ENCODE data around the gene RPSA.
"Not testable (repeated sequence)": the region's sequence is repeated elsewhere in the genome, so short reads cannot be mapped to it uniquely, and the experiment has no call there.

RPSA gene

DNA sequence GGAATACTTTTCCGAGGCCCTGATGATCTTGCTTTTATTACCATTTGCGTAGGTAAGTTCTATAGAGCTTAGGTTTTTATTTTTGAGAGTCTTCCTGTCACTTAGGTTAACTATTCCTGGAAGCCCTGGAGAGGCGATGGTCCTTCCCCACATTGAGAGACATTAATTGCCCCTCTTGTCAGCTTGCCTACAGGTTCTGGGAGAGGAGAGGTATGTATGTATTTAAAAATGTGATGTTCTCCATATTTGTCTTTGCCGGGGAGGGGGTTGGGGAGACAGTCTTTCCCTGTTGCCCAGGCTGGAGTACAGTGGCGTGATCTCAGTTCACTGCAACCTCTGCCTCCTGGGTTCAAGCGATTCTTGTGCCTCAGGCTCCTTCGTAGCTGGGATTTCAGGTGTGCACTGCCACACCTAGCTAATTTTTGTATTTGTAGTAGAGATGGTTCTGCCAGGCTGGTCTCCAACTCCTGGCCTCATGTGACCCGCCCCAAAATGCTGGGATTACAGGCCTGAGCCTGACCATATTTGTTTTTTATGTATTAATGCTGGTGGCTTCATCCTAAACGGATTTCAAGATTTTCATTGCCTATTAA, 6.2 kb downstream of the RPSA start:
- no peaks in the 10 kb centered on the region for H3K9me2 ChIP-seq (replicated peaks; ENCODE audit: low read depth, low read length)
- H2AFZ ChIP-seq (ENCODE audit: low read length) = no peak overlapping the region
- H3K4me1 ChIP-seq (ENCODE audit: insufficient read depth, low read length, poor library complexity, severe bottlenecking) = peaks cover 32% of the 10 kb centered on the region
- no peak overlapping the region for H3K9ac ChIP-seq (ENCODE audit: low read depth, low read length, poor library complexity, severe bottlenecking)
- H3K27me3 ChIP-seq (ENCODE audit: insufficient read depth, low read length, poor library complexity, severe bottlenecking) = no peaks in the 10 kb centered on the region
- no peaks in the 10 kb centered on the region for H3K9me3 ChIP-seq (ENCODE audit: insufficient read depth, low read depth, low read length)
- H3K4me2 ChIP-seq (ENCODE audit: low read depth, low read length, poor library complexity, severe bottlenecking) = no peak overlapping the region
- peaks cover 52% of the 10 kb centered on the region for H3K79me2 ChIP-seq (ENCODE audit: insufficient read depth, low read length)
- TF ChIP-seq, protein P1, sequence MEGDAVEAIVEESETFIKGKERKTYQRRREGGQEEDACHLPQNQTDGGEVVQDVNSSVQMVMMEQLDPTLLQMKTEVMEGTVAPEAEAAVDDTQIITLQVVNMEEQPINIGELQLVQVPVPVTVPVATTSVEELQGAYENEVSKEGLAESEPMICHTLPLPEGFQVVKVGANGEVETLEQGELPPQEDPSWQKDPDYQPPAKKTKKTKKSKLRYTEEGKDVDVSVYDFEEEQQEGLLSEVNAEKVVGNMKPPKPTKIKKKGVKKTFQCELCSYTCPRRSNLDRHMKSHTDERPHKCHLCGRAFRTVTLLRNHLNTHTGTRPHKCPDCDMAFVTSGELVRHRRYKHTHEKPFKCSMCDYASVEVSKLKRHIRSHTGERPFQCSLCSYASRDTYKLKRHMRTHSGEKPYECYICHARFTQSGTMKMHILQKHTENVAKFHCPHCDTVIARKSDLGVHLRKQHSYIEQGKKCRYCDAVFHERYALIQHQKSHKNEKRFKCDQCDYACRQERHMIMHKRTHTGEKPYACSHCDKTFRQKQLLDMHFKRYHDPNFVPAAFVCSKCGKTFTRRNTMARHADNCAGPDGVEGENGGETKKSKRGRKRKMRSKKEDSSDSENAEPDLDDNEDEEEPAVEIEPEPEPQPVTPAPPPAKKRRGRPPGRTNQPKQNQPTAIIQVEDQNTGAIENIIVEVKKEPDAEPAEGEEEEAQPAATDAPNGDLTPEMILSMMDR (conservative IDR thresholded peaks at IDR 0.05; ENCODE audit: low read length) = no peak
- no peak for TF ChIP-seq EZH2phosphoT487 (IDR thresholded peaks at IDR 0.05; ENCODE audit: borderline replicate concordance)
- peaks cover 64% of the 10 kb centered on the region for H3K36me3 ChIP-seq (ENCODE audit: insufficient read depth, low read length)
- H3F3A ChIP-seq (ENCODE audit: low read depth) = peaks cover 17% of the 10 kb centered on the region; the same call in 1 of the 2 replicates
- H3K4me3 ChIP-seq (ENCODE audit: low read length, poor library complexity, severe bottlenecking) = no peak overlapping the region
- peaks cover 58% of the 10 kb centered on the region for H4K20me1 ChIP-seq (ENCODE audit: insufficient read depth, low read length, poor library complexity, severe bottlenecking)

DNA sequence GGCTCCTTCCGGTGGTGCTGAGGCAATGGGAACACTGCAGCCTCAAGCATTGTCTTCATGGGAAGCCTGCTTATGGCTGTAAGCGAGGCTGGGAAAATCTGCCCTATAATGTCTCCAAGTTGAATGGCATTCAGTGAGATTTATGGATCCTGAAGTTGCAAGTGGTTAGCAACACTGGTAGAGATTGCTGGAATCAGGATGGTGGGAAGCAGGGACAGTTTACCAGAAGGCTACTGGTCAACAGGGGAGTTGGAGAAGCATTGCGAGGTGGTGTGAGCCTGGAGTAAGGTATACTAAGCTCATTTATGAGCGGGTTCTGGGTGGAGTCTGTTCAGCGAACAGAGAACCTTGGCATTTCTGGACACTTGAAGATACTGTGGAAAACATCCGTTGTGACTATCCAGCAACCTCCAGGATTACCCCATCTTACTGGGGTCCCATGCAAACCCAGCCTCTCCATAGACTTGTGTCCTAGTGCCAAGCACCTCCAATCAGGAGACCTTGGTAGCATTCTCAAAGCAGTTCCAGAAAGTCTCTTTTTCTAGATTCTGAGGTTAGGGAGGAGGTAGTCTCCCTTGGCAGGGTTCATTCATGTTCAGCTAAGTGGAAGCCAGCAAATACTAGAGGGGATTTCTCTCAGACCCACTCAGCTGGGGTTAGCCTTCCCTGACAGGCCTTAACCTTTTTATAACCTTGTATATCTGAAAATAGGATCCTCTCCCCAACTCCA, 7.3 kb downstream of the RPSA start:
- TF ChIP-seq, protein P1 (conservative IDR thresholded peaks at IDR 0.05; ENCODE audit: low read length) = no peak
- Histone ChIP-seq H3K9me3 (ENCODE audit: insufficient read depth, low read depth, low read length) (no peaks in the 10 kb centered on the region), H3K27me3 (ENCODE audit: insufficient read depth, low read length, poor library complexity, severe bottlenecking) (no peaks in the 10 kb centered on the region), H3K4me2 (ENCODE audit: low read depth, low read length, poor library complexity, severe bottlenecking) (no peak overlapping the region), H3F3A (ENCODE audit: low read depth) (peaks cover 17% of the 10 kb centered on the region; the same call in 1 of the 2 replicates), H3K9me2 (replicated peaks; ENCODE audit: low read depth, low read length) (no peaks in the 10 kb centered on the region), H2AFZ (ENCODE audit: low read length) (no peak overlapping the region), H3K79me2 (ENCODE audit: insufficient read depth, low read length) (peaks cover 41% of the 10 kb centered on the region), H3K36me3 (ENCODE audit: insufficient read depth, low read length) (peaks cover 56% of the 10 kb centered on the region), H3K9ac (ENCODE audit: low read depth, low read length, poor library complexity, severe bottlenecking) (no peak overlapping the region), H4K20me1 (ENCODE audit: insufficient read depth, low read length, poor library complexity, severe bottlenecking) (peaks cover 47% of the 10 kb centered on the region), H3K4me1 (ENCODE audit: insufficient read depth, low read length, poor library complexity, severe bottlenecking) (peaks cover 21% of the 10 kb centered on the region), H3K4me3 (ENCODE audit: low read length, poor library complexity, severe bottlenecking) (no peak overlapping the region)

DNA sequence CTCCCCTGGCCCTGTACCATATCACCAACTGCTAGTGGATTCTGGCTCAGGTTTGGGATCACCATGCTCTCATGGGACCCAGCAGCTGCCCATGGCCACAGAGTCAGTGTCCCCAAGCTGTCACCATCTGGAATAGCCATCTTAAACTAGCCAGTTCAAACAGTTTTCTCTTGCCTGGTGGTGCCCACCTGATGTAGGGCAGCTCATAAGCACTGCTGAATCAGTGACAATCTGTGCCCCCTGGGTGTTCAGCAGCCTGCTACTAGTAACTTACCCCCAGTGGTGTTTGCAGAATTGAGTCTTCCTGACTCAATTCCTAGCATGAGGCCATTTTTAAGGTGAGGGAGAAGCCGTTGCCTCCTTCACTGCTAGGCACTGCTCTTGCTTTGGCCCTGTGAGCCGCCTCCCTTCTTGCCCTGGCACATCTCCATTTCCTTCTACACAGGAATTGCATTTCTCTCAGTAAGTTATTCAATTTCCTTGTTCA, 7.9 kb downstream of the RPSA start:
- Histone ChIP-seq H3K4me2 (ENCODE audit: low read depth, low read length, poor library complexity, severe bottlenecking) (no peak overlapping the region), H4K20me1 (ENCODE audit: insufficient read depth, low read length, poor library complexity, severe bottlenecking) (peaks cover 41% of the 10 kb centered on the region), H3K4me1 (ENCODE audit: insufficient read depth, low read length, poor library complexity, severe bottlenecking) (peaks cover 16% of the 10 kb centered on the region), H3K9ac (ENCODE audit: low read depth, low read length, poor library complexity, severe bottlenecking) (no peak overlapping the region), H3K79me2 (ENCODE audit: insufficient read depth, low read length) (peaks cover 35% of the 10 kb centered on the region), H2AFZ (ENCODE audit: low read length) (no peak overlapping the region), H3K9me3 (ENCODE audit: insufficient read depth, low read depth, low read length) (no peaks in the 10 kb centered on the region), H3K27me3 (ENCODE audit: insufficient read depth, low read length, poor library complexity, severe bottlenecking) (no peaks in the 10 kb centered on the region), H3K36me3 (ENCODE audit: insufficient read depth, low read length) (peaks cover 50% of the 10 kb centered on the region), H3F3A (ENCODE audit: low read depth) (peaks cover 17% of the 10 kb centered on the region; the same call in 1 of the 2 replicates), H3K9me2 (replicated peaks; ENCODE audit: low read depth, low read length) (no peaks in the 10 kb centered on the region), H3K4me3 (ENCODE audit: low read length, poor library complexity, severe bottlenecking) (no peak overlapping the region)
- no peak for TF ChIP-seq EZH2phosphoT487 (IDR thresholded peaks at IDR 0.05; ENCODE audit: borderline replicate concordance)
- TF ChIP-seq, protein P1 (conservative IDR thresholded peaks at IDR 0.05; ENCODE audit: low read length) = no peak

DNA sequence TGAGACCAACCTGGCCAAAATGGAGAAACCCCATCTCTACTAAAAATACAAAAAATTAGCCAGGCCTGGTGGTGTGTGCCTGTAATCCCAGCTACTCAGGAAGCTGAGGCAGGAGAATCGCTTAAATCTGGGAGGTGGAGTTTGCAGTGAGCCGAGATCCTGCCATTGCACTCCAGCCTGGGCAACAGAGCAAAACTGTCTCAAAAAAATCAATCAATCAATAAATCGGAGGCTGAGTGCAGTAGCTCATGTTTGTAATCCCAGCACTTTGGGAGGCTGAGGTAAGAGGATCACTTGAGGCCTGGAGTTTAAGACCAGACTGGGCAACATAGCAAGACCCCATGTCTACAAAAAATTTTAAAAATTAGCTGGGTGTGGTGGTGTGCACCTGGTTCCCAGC, 8.8 kb downstream of the RPSA start:
- not testable (repeated sequence) for H2AFZ ChIP-seq (ENCODE audit: low read length); H3K9ac ChIP-seq (ENCODE audit: low read depth, low read length, poor library complexity, severe bottlenecking); H3K4me1 ChIP-seq (ENCODE audit: insufficient read depth, low read length, poor library complexity, severe bottlenecking); H3K9me3 ChIP-seq (ENCODE audit: insufficient read depth, low read depth, low read length); H3K4me2 ChIP-seq (ENCODE audit: low read depth, low read length, poor library complexity, severe bottlenecking); H3K9me2 ChIP-seq (replicated peaks; ENCODE audit: low read depth, low read length); H3K4me3 ChIP-seq (ENCODE audit: low read length, poor library complexity, severe bottlenecking); H3K27me3 ChIP-seq (ENCODE audit: insufficient read depth, low read length, poor library complexity, severe bottlenecking)
- Histone ChIP-seq H3K36me3 (ENCODE audit: insufficient read depth, low read length) (peaks cover 41% of the 10 kb centered on the region; the same call in 1 of the 2 replicates), H3F3A (ENCODE audit: low read depth) (peaks cover 17% of the 10 kb centered on the region; the same call in 1 of the 2 replicates), H4K20me1 (ENCODE audit: insufficient read depth, low read length, poor library complexity, severe bottlenecking) (peaks cover 33% of the 10 kb centered on the region), H3K79me2 (ENCODE audit: insufficient read depth, low read length) (peaks cover 27% of the 10 kb centered on the region)
